ENCODE results near the gene ANKRD10. TPM values are rescaled to one million over a fixed set of nuclear protein-coding genes. Genes with fewer than 3 reads are reported as not detected.

The ANKRD10 gene
- total RNA-seq, 1 donor from 2014 or later: 145 TPM

GRCh38 chr13:110867380-110867779 lies 47.5 kb downstream of the ANKRD10 start:
- peaks cover 37% of the 10 kb centered on the region for H3K27me3 Mint-ChIP-seq
- intact Hi-C loops (cut with micrococcal nuclease): no loop called here
- H3K27ac Mint-ChIP-seq: no peak overlapping the region
- H3K4me3 Mint-ChIP-seq: no peak overlapping the region
- peaks cover 3% of the 10 kb centered on the region for H3K4me1 Mint-ChIP-seq
- no peaks in the 10 kb centered on the region for H3K36me3 Mint-ChIP-seq (ENCODE audit: low read depth)
- no peaks in the 10 kb centered on the region for H3K9me3 Mint-ChIP-seq
- DNase-seq: no peak

- intact Hi-C loops (cut with micrococcal nuclease): no loop called here
- no peak overlapping the region for H3K4me3 Mint-ChIP-seq
Measured at GRCh38 chr13:110866491-110867170, 48.2 kb downstream of the ANKRD10 start.

GRCh38 chr13:110863685-110864084 lies 51.2 kb downstream of the ANKRD10 start:
- no peaks in the 10 kb centered on the region for H3K36me3 Mint-ChIP-seq (ENCODE audit: low read depth)
- H3K9me3 Mint-ChIP-seq: no peaks in the 10 kb centered on the region
- no peaks in the 10 kb centered on the region for H3K4me1 Mint-ChIP-seq

More at GRCh38 chr13:110866491-110867170, 48.2 kb downstream of the ANKRD10 start:
- Mint-ChIP-seq H3K36me3 (ENCODE audit: low read depth) (no peaks in the 10 kb centered on the region), H3K9me3 (no peaks in the 10 kb centered on the region), H3K27me3 (peaks cover 36% of the 10 kb centered on the region), H3K27ac (no peak overlapping the region), H3K4me1 (peaks cover 3% of the 10 kb centered on the region)
- no peak for DNase-seq

GRCh38 chr13:110860983-110861382 lies 53.9 kb downstream of the ANKRD10 start:
- no peaks in the 10 kb centered on the region for H3K36me3 Mint-ChIP-seq (ENCODE audit: low read depth)
- intact Hi-C loops (cut with micrococcal nuclease): no loop called here

More at GRCh38 chr13:110863685-110864084, 51.2 kb downstream of the ANKRD10 start:
- H3K4me3 Mint-ChIP-seq: no peak overlapping the region
- no peak overlapping the region for H3K27ac Mint-ChIP-seq
- intact Hi-C loops (cut with micrococcal nuclease): no loop called here
- no peak for DNase-seq
- H3K27me3 Mint-ChIP-seq: peaks cover 14% of the 10 kb centered on the region

GRCh38 chr13:110856942-110857835 lies 57.7 kb downstream of the ANKRD10 start:
- no peaks in the 10 kb centered on the region for H3K36me3 Mint-ChIP-seq (ENCODE audit: low read depth)
- H3K9me3 Mint-ChIP-seq: peaks cover 9% of the 10 kb centered on the region
- no peak overlapping the region for H3K27ac Mint-ChIP-seq
- H3K27me3 Mint-ChIP-seq: peaks cover 2% of the 10 kb centered on the region
- no peak overlapping the region for H3K4me3 Mint-ChIP-seq
- peaks cover 9% of the 10 kb centered on the region for H3K4me1 Mint-ChIP-seq
- peak; percentile 63 for DNase-seq
- intact Hi-C loops (cut with micrococcal nuclease): no loop called here

More at GRCh38 chr13:110860983-110861382, 53.9 kb downstream of the ANKRD10 start:
- no peak overlapping the region for H3K4me3 Mint-ChIP-seq
- H3K4me1 Mint-ChIP-seq: peaks cover 9% of the 10 kb centered on the region
- H3K27me3 Mint-ChIP-seq: peaks cover 12% of the 10 kb centered on the region
- H3K27ac Mint-ChIP-seq: no peak overlapping the region
- DNase-seq: no peak
- H3K9me3 Mint-ChIP-seq: peaks cover 9% of the 10 kb centered on the region

- DNase-seq: no peak
- peaks cover 9% of the 10 kb centered on the region for H3K9me3 Mint-ChIP-seq
- intact Hi-C loops (cut with micrococcal nuclease): no loop called here
- H3K4me1 Mint-ChIP-seq: peaks cover 9% of the 10 kb centered on the region
- H3K27me3 Mint-ChIP-seq: peaks cover 12% of the 10 kb centered on the region
- no peak overlapping the region for H3K4me3 Mint-ChIP-seq
- no peak overlapping the region for H3K27ac Mint-ChIP-seq
- H3K36me3 Mint-ChIP-seq (ENCODE audit: low read depth): no peaks in the 10 kb centered on the region
Measured at GRCh38 chr13:110855363-110855762, 59.5 kb downstream of the ANKRD10 start.

- H3K4me3 Mint-ChIP-seq: no peak overlapping the region
- H3K9me3 Mint-ChIP-seq: peaks cover 9% of the 10 kb centered on the region
- peaks cover 9% of the 10 kb centered on the region for H3K4me1 Mint-ChIP-seq
- intact Hi-C loops (cut with micrococcal nuclease): no loop called here
- H3K36me3 Mint-ChIP-seq (ENCODE audit: low read depth): no peaks in the 10 kb centered on the region
- H3K27ac Mint-ChIP-seq: no peak overlapping the region
- peaks cover 17% of the 10 kb centered on the region for H3K27me3 Mint-ChIP-seq
- DNase-seq: no peak
Measured at GRCh38 chr13:110854866-110855265, 60.0 kb downstream of the ANKRD10 start.

- H3K27me3 Mint-ChIP-seq: peaks cover 21% of the 10 kb centered on the region
- no peak overlapping the region for H3K4me3 Mint-ChIP-seq
- peaks cover 9% of the 10 kb centered on the region for H3K4me1 Mint-ChIP-seq
- no peaks in the 10 kb centered on the region for H3K36me3 Mint-ChIP-seq (ENCODE audit: low read depth)
- peaks cover 9% of the 10 kb centered on the region for H3K9me3 Mint-ChIP-seq
- DNase-seq: no peak
- H3K27ac Mint-ChIP-seq: no peak overlapping the region
- intact Hi-C loops (cut with micrococcal nuclease): no loop called here
Measured at GRCh38 chr13:110853235-110853721, 61.6 kb downstream of the ANKRD10 start.

GRCh38 chr13:110850840-110851239 lies 64.0 kb downstream of the ANKRD10 start:
- Mint-ChIP-seq H3K9me3 (no peaks in the 10 kb centered on the region), H3K36me3 (ENCODE audit: low read depth) (no peaks in the 10 kb centered on the region), H3K27ac (no peak overlapping the region), H3K4me3 (no peak overlapping the region), H3K4me1 (no peaks in the 10 kb centered on the region), H3K27me3 (peaks cover 28% of the 10 kb centered on the region)
- no peak for DNase-seq
- intact Hi-C loops (cut with micrococcal nuclease): no loop called here

- no peak overlapping the region for H3K27ac Mint-ChIP-seq
- intact Hi-C loops (cut with micrococcal nuclease): no loop called here
- no peak for DNase-seq
- H3K4me3 Mint-ChIP-seq: no peak overlapping the region
- peaks cover 35% of the 10 kb centered on the region for H3K27me3 Mint-ChIP-seq
- no peaks in the 10 kb centered on the region for H3K36me3 Mint-ChIP-seq (ENCODE audit: low read depth)
- H3K4me1 Mint-ChIP-seq: no peaks in the 10 kb centered on the region
- no peaks in the 10 kb centered on the region for H3K9me3 Mint-ChIP-seq
Measured at GRCh38 chr13:110850006-110850405, 64.9 kb downstream of the ANKRD10 start.

- DNase-seq: no peak
- no peaks in the 10 kb centered on the region for H3K9me3 Mint-ChIP-seq
- no peak overlapping the region for H3K4me3 Mint-ChIP-seq
- peaks cover 37% of the 10 kb centered on the region for H3K27me3 Mint-ChIP-seq
- H3K4me1 Mint-ChIP-seq: no peaks in the 10 kb centered on the region
- no peaks in the 10 kb centered on the region for H3K36me3 Mint-ChIP-seq (ENCODE audit: low read depth)
- intact Hi-C loops (cut with micrococcal nuclease): no loop called here
- H3K27ac Mint-ChIP-seq: no peak overlapping the region
Measured at GRCh38 chr13:110845520-110845919, 69.3 kb downstream of the ANKRD10 start.

- no peak overlapping the region for H3K27ac Mint-ChIP-seq
- no peak overlapping the region for H3K4me3 Mint-ChIP-seq
- intact Hi-C loops (cut with micrococcal nuclease): no loop called here
- DNase-seq: no peak
- no peaks in the 10 kb centered on the region for H3K36me3 Mint-ChIP-seq (ENCODE audit: low read depth)
- H3K4me1 Mint-ChIP-seq: no peaks in the 10 kb centered on the region
- peaks cover 32% of the 10 kb centered on the region for H3K27me3 Mint-ChIP-seq
- no peaks in the 10 kb centered on the region for H3K9me3 Mint-ChIP-seq
Measured at GRCh38 chr13:110841846-110842245, 73.0 kb downstream of the ANKRD10 start.

- Mint-ChIP-seq H3K4me1 (no peaks in the 10 kb centered on the region), H3K36me3 (ENCODE audit: low read depth) (no peaks in the 10 kb centered on the region), H3K27me3 (peaks cover 33% of the 10 kb centered on the region), H3K9me3 (no peaks in the 10 kb centered on the region), H3K27ac (no peak overlapping the region), H3K4me3 (no peak overlapping the region)
- intact Hi-C loops (cut with micrococcal nuclease): no loop called here
- no peak for DNase-seq
Measured at GRCh38 chr13:110841406-110841805, 73.5 kb downstream of the ANKRD10 start.
